Measurements from ENCODE around the gene MED13L.

Gene MED13L

DNA sequence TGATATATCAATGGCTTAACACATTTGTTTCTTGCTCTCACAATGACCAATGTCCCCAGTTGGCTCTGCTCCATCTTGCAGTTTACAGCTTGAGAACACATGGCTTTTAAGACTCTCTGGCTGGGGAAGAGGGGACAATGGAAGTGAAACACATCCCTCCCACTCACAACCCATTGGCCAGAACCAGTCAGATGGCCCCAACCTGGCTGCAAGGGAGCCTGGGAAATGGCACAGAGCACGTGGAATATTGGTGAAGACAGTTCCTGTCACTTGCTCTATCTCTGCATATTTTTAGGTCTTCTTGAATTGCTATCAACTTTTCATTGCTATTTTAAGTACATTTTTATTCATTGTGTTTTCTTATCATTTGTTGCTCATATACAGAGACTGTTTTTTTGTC is 345.4 kb downstream of the MED13L start:
- no peak overlapping the region for H3K4me3 ChIP-seq (ENCODE audit: low read length)
- TF ChIP-seq, protein P1, sequence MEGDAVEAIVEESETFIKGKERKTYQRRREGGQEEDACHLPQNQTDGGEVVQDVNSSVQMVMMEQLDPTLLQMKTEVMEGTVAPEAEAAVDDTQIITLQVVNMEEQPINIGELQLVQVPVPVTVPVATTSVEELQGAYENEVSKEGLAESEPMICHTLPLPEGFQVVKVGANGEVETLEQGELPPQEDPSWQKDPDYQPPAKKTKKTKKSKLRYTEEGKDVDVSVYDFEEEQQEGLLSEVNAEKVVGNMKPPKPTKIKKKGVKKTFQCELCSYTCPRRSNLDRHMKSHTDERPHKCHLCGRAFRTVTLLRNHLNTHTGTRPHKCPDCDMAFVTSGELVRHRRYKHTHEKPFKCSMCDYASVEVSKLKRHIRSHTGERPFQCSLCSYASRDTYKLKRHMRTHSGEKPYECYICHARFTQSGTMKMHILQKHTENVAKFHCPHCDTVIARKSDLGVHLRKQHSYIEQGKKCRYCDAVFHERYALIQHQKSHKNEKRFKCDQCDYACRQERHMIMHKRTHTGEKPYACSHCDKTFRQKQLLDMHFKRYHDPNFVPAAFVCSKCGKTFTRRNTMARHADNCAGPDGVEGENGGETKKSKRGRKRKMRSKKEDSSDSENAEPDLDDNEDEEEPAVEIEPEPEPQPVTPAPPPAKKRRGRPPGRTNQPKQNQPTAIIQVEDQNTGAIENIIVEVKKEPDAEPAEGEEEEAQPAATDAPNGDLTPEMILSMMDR (conservative IDR thresholded peaks at IDR 0.05; ENCODE audit: low read length), result no peak
- DNase-seq (ENCODE audit: low read depth), result no peak

DNA sequence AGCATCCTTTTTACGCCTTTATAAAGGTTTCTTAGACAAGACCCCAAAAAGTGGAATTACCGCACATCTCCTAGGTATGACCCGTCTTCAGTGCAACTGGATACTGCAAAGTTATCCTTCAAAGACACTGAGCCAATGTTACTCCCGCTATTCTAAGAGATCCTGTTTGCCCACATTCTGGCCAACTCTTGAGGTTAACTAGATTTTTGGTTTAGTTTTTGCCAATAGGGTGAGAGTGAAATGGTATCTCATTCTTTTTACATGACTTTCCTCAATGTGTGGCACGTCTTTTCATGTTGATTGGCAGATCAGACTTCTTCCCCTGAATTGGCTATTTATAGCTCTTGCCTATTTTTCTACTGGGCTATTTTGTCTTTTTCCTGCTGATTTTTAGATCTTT is 347.2 kb downstream of the MED13L start:
- no peak overlapping the region for H3K4me3 ChIP-seq (ENCODE audit: low read length)
- DNase-seq (ENCODE audit: low read depth), result no peak
- TF ChIP-seq, protein P1 (conservative IDR thresholded peaks at IDR 0.05; ENCODE audit: low read length), result no peak

DNA sequence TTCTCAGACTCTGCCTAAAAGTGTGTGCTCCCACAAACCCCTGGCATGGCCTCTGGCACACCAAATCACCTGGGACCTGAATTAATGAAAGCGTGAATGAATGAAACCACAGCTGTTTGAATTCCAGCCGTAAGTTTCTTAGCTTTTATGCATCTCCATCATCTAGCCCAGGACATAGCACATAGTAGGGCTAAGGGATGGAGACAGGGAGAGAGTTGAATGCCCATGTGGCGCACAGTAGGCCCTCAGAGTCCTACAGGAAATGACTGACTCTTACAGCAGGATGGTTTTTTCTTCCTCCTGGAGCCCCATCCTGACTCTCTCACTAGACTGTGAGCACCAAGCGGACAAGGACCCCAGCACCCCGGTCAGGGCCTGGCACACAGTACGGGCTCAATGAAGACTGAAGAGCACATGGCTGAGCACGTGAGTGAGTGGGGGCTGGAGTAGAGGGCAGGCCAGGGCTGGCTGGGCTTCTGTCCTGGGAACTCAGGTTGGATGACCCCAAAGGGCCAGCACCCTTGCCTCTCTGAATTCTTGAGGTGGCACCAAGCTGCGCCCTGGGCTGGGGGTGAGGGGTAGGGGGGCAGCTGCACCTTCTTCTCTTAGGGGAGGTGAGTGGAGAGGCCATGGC is 351.3 kb downstream of the MED13L start:
- DNase-seq (ENCODE audit: low read depth), result no peak
- no peak overlapping the region for H3K4me3 ChIP-seq (ENCODE audit: low read length)
- TF ChIP-seq, protein P1 (conservative IDR thresholded peaks at IDR 0.05; ENCODE audit: low read length), result no peak

DNA sequence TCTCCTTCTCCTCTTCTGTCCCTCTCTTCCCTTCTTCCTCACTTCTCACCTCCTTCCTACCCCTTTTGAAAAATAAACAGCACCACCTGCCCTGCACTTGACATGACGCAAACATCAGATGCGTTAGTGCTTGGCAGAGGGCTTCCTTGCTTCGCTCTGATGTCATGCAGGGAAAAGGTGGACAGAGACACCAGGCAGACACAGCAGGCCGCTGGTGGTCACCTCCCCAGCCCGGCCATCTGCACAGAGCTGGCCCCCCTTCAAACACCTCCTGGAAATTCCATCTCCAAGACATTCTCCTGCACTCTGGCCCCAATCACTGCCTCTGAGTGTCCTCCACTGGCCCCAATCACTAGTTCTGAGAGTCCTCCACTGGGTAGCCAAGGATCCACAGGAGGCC is 353.6 kb downstream of the MED13L start:
- TF ChIP-seq, protein P1 (conservative IDR thresholded peaks at IDR 0.05; ENCODE audit: low read length), result no peak

DNA sequence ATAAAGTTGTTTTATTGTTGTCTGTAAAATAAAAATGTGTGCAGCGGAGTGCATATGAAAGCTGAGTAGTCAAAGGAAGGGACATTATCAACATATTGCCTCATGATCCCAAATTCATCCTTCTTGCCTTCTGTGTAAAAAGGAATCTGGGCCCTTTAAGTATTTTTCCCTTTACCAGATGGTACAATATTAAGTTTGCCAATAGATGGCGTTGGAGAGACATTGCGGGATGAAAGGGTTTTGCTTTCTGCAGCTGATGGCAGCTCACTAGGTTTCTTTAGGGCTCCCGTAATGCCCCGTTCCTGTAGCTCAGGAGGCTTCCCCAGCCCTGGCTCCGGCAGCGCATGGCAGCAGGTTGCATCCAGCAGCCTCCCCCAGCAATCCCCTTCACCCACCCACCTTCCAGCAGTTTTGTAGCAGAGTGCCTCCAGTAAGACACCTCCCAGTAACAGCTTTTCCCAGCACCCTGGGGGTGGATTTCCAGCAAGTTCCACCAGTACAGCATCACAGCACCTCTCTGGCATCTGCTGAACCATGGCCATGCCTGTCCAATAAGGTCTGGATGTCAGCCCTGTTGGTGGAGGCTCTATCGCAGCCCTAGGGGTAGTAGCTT is 354.4 kb downstream of the MED13L start:
- TF ChIP-seq, protein P1 (conservative IDR thresholded peaks at IDR 0.05; ENCODE audit: low read length), result peak; percentile 18
- DNase-seq (ENCODE audit: low read depth), result no peak
- H3K4me3 ChIP-seq (ENCODE audit: low read length), result no peak overlapping the region

More for the DNA sequence above, 353.6 kb downstream of the MED13L start:
- H3K4me3 ChIP-seq (ENCODE audit: low read length), result no peak overlapping the region
- no peak for DNase-seq (ENCODE audit: low read depth)

DNA sequence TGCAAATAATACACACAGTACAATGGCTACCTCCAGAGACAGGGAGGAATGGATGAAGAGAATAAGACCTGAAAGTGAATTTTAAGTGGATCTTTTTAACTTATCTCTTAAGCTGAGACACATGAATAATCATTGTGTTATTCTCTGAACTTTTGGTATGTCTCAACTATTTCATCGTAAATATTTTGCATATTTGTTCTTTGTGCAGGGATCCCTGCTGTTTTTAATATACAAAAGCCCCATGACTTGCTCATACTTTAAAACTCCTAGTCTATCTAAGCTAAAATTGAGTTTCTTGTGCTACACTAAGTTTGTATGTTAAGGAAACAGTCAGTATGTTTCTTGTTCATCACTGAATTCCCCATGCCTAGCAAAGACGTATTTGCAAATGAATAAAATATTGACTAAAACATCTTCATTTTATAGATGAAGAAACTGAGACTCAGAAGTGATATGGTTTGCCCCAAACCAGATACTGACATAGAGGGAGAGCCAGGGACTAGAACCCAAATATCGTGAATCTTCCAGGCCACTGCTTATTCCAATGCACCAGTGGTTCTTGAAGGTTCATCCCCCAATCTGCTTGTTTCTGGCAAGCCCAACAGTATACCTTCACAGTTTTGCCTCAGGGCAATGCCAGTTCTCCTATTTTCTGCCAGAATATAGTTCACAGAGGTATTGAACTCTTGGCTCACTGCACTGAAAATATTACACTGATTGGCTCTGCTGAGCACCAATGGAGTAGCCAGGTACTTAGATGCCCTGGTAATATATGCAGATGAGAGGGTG is 356.9 kb downstream of the MED13L start:
- no peak overlapping the region for H3K4me3 ChIP-seq (ENCODE audit: low read length)
- peak; percentile 67 for DNase-seq (ENCODE audit: low read depth)
- TF ChIP-seq, protein P1 (conservative IDR thresholded peaks at IDR 0.05; ENCODE audit: low read length), result no peak
